HG02973 (cell line): Measurements from ENCODE around the gene KRT83.

Source experiments
- ATAC-seq: cut with Tn5 transposase; IDR thresholded peaks from one replicate; pipeline ENCODE4 v1.9.1; 2021; ENCODE audit warnings: moderate library complexity; ENCODE audit not compliant: unreplicated experiment

Gene KRT83

DNA sequence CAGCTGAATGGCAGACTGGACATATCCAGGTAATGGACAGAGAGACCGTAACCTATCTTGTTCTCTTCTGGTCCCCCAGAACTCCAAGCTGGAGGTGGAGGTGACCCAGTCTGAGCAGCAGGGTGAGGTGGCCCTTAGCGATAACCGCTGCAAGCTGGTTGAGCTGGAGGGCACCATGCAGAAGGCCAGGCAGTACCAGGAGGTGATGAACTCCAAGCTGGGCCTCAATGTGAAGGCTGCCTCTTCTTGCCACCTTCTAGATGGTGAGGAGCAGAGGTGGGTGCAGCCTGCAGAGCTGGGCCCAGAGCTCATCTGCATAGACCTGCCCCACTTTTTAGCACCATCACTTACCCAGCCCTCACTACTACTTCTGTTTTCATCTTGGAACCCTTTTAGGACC, 53.9 kb downstream of the KRT83 start:
- no peak for ATAC-seq

DNA sequence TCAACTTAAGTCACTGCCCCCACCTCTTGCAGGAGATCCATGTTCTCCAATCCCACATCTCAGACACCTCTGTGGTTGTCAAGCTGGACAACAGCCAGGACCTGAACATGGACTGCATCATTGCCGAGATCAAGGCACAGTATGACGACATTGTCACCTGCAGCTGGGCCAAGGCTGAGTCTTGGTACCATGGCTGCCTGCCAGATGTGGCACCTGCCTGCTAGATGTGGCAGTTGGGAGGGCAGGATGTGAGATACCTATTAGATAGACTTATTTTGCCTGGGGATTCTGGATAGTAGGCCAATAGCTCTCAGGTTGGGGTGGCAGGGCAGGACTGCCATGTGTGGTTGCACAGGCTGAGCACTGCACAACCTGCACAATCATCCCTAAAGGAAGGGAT, 54.7 kb downstream of the KRT83 start:
- ATAC-seq = no peak

DNA sequence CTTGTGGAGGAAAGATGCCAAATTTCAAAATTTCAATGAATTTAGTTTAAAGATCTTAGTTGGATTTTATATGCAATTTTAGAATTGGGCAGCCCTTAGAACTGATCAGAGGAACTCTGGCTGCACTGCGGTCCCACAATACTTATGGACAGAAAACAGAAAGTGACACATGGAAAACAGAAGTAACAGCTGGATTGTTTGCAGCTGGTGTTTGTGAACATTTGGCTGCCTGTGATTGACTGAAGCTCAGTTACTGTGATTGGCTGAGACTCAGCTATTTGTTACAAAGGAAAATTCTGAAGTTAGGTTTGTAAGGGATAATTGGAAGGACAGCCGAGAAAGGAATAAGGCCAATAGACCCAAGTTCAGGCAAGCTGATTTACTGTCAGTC, 56.8 kb downstream of the KRT83 start:
- ATAC-seq = no peak
